Stimulated activated naive CD4-positive, alpha-beta T cell treated with Interleukin-2 at 50 U/mL for 16 hours (primary cell): ENCODE measurements around the gene SNAPIN.
A peak's percentile ranks its signal among the peaks of the same experiment; 100 is the strongest.

Experiments
- DNase-seq: peaks from one replicate; lab custom pipeline; 2025; lab: John Stamatoyannopoulos, UW

The SNAPIN gene

GRCh38 chr1:153658400-153659174, at the start of gene SNAPIN:
Gene SNAPIN (plus strand): TSS chr1:153658703. CDS start chr1:153658744, 41 bp downstream.
- peak; percentile 90 for DNase-seq

DNA sequence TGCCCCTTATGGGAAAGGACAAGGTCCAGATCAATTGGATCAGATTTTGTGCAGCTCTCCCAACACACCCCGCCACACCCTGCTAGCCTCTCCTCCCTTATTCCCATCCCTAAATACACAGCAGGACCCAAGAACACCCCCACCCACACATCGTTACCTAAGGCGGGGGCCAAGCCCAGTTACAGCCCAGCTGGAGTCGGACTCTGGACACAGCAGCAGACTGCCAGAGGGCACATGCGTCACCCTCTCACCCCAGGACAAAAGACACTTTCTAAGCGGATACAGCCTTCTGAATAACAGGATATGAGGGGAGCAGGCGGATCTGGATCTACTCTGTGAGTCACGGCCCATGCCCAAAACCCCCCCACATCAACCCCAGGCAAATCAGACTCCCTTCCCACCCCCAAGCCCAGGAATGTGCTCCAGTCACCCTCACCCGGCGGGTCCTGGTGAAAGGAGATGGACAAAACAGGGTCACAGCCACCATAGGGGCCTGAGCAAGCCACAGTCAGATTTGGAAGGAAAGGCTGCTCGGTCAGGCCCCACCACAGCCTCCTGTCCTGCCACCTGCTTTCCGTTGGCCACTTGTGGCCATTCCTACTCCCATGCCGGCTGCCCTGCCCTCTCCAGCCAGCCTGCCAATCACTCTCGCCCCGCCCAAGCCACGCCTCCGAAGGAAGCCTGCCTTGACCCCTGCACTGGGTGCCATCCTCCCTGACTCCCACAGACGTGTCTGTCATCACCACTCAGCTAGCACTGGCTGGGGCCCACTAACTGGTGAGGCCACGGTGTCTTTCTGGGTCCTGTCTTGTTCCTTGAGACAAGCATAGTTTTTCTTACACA, 49.5 kb upstream of the SNAPIN start:
- DNase-seq, result no peak

GRCh38 chr1:153609585-153609907, 49.0 kb upstream of the SNAPIN start:
- DNase-seq, result no peak

DNA sequence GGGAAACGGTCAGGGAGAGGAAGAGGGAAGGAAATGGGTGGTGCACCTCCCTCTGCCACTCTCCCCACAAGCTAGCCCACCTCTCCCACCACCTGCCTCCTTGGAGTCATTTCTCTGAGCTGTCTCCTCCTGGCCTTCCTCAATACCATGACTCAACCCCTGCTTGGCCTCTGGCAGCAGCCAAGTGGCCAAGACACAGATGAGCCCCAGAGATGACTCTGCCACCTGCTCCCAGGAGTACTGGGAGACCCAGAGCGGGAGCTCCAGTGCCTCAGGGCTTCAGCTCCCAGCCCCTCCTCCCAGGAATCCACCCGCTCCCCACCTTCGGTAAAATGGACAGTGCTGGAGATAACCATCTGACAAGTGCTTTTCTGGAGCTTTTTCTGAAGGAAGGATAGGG, 48.2 kb upstream of the SNAPIN start:
- no peak for DNase-seq

GRCh38 chr1:153610811-153611301, 47.6 kb upstream of the SNAPIN start:
- DNase-seq, result no peak

DNA sequence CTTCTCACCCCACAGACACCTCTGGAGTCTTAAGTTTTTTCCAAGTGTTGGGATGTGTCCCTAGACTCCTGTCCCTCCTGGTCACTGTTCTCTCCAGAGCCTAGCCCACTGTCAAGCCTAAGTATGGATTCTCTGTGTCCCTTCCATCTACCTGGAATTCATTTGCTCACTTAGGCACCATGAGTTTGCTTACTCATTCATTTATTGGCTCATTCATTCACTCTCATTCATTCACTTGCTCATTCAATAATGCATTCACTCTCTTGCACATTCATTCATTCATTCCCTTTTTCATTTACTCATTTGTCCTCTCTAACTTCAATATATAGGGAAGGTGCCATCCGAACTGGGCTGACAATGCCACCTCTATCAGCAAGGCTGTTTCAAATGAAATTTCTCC, 47.1 kb upstream of the SNAPIN start:
- no peak for DNase-seq

- DNase-seq, result no peak
These were observed 46.3 kb upstream of the SNAPIN start for GRCh38 chr1:153612111-153612754.

DNA sequence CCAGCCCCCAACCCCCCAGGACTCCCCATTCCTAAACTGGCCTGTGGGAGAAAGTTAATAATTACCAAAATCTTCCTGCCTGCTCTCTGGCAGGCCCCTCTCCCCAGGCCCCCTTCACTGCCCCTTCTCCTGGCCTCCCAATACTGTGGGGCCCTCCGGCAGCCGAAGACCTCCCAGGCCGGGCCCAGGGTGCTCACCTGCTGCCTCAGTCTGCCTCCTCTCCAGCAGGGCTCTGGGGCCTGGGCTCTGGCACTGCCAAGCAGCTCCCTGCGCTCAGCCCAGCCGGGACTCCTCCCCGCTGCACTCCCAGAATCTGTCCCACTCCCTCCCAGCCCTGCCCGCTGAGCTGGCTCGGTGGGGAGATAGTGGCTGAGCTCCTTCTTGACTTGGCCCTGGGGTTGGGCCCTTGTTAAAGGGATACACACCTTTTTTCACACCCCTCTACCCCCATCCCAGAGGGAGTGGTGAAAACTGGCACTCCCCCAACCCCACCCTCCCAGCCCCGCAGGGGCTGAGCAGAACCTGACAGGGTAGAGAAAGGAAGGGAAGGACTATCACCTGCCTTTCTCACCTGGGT, 45.7 kb upstream of the SNAPIN start, which contains the start of gene S100A16:
S100A16 (minus strand) TSS at position 383 of the 577 bp plus-strand sequence. CDS start 4,986 bp downstream, outside the sequence.
- DNase-seq, result no peak

DNA sequence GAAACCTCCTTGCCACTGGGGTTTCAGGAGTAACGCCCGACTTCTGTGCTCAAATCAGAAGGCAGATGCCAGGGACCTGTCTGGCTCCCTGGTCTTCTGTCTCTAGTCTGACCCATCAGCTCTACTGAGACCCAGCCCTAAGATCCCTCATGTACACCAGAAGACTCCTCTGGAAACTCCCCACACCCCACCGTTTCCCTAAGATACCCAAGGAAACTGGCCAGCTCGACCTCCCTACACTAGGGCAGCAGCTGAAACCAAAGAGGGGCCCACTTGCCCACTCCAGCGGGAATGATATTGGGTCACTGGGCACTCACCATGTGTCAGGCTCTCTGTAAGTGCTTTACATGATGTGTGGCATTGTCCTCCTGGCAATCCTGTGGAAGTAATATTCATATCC, 45.1 kb upstream of the SNAPIN start:
- DNase-seq, result no peak

- DNase-seq, result no peak
These were observed 44.2 kb upstream of the SNAPIN start for GRCh38 chr1:153614189-153614900.

DNA sequence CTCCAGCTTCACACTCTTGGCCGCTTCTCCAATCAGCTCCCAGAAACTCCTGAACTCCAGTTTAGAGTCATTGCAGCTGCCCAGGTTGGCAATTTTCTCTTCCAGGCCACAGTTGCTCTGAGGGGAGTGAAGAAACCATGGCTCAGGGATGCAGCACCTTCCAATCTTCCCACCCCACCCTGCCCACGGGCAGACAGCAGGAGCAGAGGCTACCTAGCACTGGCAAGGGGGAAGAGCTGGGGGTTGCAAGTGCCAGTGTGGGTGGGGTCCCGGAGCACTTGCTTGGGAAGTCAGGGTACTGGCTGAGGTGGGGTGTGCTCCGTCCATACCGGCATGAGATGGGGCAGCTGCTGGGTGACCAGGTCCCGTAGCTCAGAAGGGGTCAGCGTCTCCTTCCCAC, 43.6 kb upstream of the SNAPIN start:
- DNase-seq, result no peak

- DNase-seq, result no peak
These were observed 43.1 kb upstream of the SNAPIN start for GRCh38 chr1:153615406-153615805.

DNA sequence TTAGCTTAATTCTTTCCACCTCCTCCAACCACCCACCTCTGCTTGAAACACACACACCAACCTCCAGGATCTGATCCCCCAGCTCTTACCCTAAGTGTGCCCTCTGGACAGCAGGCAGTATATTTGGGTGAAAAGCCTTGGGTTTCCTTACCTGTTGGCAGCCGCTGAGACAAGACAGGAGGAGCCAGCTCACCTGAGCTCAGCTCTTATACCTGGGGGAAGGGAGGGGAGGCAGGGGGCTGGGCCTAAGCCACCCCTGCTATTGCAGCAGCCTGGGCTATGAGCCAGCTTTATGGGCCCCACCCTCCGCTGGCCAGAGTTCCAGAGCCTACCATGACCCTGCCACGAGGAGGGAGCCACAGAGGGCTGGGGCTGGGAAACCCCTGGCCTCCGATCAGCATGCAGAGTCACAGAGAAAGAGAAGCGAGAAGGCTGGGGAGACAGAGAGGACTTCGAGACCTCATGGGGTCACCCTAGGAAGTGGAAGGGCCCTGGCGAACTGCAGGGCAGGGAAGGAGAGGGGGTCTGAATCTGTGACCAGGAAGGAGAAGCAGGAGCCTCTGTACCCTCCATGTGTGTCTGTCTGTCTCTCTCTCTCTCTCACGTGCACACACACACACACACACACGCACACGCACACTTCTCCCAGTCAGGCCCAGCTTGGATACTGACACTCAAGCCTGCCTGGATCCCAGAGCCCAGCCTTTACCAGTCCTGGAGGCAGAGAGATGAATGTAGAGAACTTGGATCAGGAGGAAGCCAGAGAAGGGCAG, 42.2 kb upstream of the SNAPIN start, which contains the start of gene S100A14:
S100A14 (minus strand) TSS at position 182 of the 773 bp plus-strand sequence. CDS start 467 bp downstream, outside the sequence.
- DNase-seq, result no peak

DNA sequence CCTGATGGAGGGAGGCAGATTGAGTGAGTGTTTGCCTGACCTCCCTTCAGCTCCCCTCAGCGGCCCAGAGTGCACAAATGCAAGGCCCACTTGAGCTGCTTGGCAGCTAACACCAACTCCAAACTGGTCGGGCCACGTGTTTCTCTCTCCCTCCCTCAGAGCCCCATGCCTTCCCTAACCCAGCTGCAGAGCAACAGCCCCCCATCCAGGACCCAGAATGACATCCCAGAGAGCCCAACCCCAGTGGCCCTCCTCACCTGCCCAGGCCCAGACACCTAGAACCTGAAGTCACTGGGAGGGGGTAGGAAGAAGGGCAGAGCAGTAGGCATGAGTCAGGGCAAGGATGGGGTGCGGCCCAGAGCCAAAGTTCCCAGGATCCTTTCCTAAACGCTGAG, 41.6 kb upstream of the SNAPIN start:
- DNase-seq, result no peak

DNA sequence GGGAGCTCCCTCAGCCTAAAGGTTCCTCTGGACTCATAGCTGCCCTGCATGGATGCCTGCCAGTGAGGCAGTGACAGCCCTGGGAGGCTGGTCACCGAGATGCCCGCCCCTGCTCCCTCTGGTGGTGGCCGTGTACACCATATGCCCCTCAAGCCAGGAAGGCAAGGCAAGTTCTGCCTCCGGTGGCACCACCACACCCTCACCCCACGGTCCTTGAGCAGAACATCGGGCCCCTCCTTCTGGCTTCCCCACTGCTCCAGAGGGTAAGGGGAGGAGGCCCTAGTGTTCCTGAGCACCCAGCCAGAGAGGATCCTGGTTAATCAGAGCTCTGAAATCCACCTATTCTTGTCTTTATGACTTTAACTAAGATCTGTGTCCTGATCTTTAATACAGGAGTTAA, 40.8 kb upstream of the SNAPIN start:
- peak; percentile 60 for DNase-seq

- no peak for DNase-seq
These were observed 39.3 kb upstream of the SNAPIN start for GRCh38 chr1:153619171-153619570.

GRCh38 chr1:153623101-153623500, 35.4 kb upstream of the SNAPIN start:
- no peak for DNase-seq

DNA sequence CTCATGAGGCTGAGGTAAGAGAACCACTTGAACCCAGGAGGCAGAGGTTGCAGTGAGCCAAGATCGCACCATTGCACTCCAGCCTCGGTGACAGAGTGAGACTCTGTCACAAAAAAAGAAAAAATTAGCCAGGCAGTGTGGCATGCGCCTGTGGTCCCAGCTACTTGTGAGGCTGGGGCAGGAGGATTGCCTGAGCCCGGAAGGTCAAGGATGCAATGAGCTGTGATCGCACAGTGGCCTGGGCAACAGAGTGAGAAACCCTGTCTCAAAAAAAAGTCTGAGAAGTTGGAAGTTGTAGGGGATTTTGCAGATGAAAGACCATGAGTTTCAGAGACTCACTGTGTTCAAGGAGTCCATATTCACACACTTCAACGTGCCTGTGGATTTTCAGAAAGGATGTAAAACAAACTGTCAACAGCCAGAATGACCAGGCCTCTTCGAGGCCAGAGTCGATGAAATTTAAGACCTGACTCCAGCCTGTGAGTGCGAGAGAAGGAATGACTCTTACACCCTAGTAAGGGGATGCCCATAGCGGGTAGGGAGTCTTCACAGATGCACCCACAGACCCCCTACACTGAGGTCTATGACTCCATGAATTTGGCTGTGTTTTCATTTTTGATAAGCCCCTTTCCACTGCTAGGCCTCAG, 33.4 kb upstream of the SNAPIN start:
- DNase-seq, result no peak

DNA sequence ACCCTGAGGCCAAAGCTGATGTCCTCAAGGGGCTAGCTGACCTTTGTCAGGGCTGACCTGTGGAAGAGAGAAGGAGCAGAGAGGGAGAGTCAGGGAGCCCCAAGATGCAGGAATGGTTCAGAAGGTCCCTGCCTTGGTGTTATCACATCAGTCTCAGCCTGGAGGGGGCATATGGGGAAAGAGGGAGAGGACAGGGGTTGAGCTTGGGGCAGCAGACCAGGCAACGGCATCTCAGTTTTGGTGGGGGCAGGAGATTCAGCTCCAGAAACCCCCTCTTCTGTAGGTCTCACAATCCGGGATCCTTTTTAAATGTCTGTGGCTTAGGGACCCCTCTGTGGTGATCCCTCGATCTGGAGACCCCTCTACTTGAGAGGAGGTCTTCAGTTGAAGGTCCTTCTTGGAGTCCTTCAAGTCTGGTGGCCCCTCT, 32.0 kb upstream of the SNAPIN start:
- DNase-seq, result no peak
